Astrocyte (in vitro differentiated cells and primary cell): ENCODE data around the gene PAOX. TPM values are rescaled to one million over a fixed set of nuclear protein-coding genes. Genes with fewer than 3 reads are reported as not detected.

Experiments used
- DNase-seq: peaks from one replicate; pipeline ENCODE4 v3.0.0-alpha.2; 2010; ENCODE audit warnings: low read depth
- FAIRE-seq: peaks from 2 replicates; lab custom pipeline; 2011; peaks lifted over from hg19 to GRCh38; lab: Jason Lieb, UNC
- H2AFZ ChIP-seq: 2 replicates; pipeline ENCODE4 v1.6.0; 2012; ENCODE audit warnings: low read depth, low read length, inconsistent platforms
- H3K27ac ChIP-seq: 2 replicates; pipeline ENCODE4 v1.5.1; 2011; ENCODE audit warnings: low read depth, low read length, inconsistent platforms
- H3K27me3 ChIP-seq: 2 replicates; pipeline ENCODE4 v1.6.0; 2011; ENCODE audit warnings: low read length, inconsistent platforms; ENCODE audit not compliant: insufficient read depth
- H3K36me3 ChIP-seq: 2 replicates; pipeline ENCODE4 v1.5.1; 2011; ENCODE audit warnings: low read length, inconsistent platforms; ENCODE audit not compliant: insufficient read depth
- H3K4me1 ChIP-seq: 2 replicates; pipeline ENCODE4 v1.5.1; 2011; ENCODE audit warnings: low read length, inconsistent platforms; ENCODE audit not compliant: insufficient read depth
- H3K4me2 ChIP-seq: 2 replicates; pipeline ENCODE4 v1.6.0; 2012; ENCODE audit warnings: low read length, inconsistent platforms
- H3K4me3 ChIP-seq: 2 replicates; pipeline ENCODE4 v1.5.1; 2011; ENCODE audit warnings: low read depth, mild to moderate bottlenecking, low read length, inconsistent platforms; ENCODE audit not compliant: insufficient read depth
- H3K79me2 ChIP-seq: 2 replicates; pipeline ENCODE4 v1.6.0; 2012; ENCODE audit warnings: mild to moderate bottlenecking, low read length, inconsistent platforms; ENCODE audit not compliant: insufficient read depth
- H3K9ac ChIP-seq: 2 replicates; pipeline ENCODE4 v1.6.0; 2012; ENCODE audit warnings: mild to moderate bottlenecking, low read length, inconsistent platforms
- H3K9me3 ChIP-seq: 2 replicates; pipeline ENCODE4 v1.5.1; 2012; ENCODE audit warnings: low read depth, mild to moderate bottlenecking, low read length, inconsistent platforms; ENCODE audit not compliant: insufficient read depth
- H4K20me1 ChIP-seq: 2 replicates; pipeline ENCODE4 v1.6.0; 2012; ENCODE audit warnings: low read length, inconsistent platforms; ENCODE audit not compliant: insufficient read depth
- H3K27ac Mint-ChIP-seq: one replicate; pipeline ENCODE4 v1.8.0; 2021; ENCODE audit warnings: mild to moderate bottlenecking, mixed read lengths; ENCODE audit not compliant: unreplicated experiment
- H3K27me3 Mint-ChIP-seq: one replicate; pipeline ENCODE4 v1.8.0; 2021; ENCODE audit warnings: low read depth, mixed read lengths; ENCODE audit not compliant: unreplicated experiment
- H3K36me3 Mint-ChIP-seq: one replicate; pipeline ENCODE4 v1.8.0; 2021; ENCODE audit warnings: low read depth, mixed read lengths; ENCODE audit not compliant: unreplicated experiment
- H3K4me1 Mint-ChIP-seq: one replicate; pipeline ENCODE4 v1.8.0; 2021; ENCODE audit warnings: low read depth, mixed read lengths; ENCODE audit not compliant: unreplicated experiment
- H3K4me3 Mint-ChIP-seq: one replicate; pipeline ENCODE4 v1.8.0; 2021; ENCODE audit warnings: mild to moderate bottlenecking, moderate library complexity, mixed read lengths; ENCODE audit not compliant: unreplicated experiment
- H3K9me3 Mint-ChIP-seq: one replicate; pipeline ENCODE4 v1.8.0; 2021; ENCODE audit warnings: mild to moderate bottlenecking, mixed read lengths; ENCODE audit not compliant: unreplicated experiment
- CTCF ChIP-seq: IDR thresholded peaks from 2 replicates; pipeline ENCODE4 v1.5.1; 2011; ENCODE audit warnings: low read depth, mild to moderate bottlenecking, inconsistent platforms, low read length, moderate library complexity; ENCODE audit not compliant: insufficient read depth
- EZH2 ChIP-seq: IDR thresholded peaks from 2 replicates; pipeline ENCODE4 v1.6.1; 2012; ENCODE audit warnings: mild to moderate bottlenecking, low read length, inconsistent platforms; ENCODE audit not compliant: insufficient read depth
- total RNA-seq: library from RNA; stranded (reverse); gene quantifications from 2 replicates; pipeline ENCODE4 v1.2.1, GENCODE V29; 2021

PAOX gene
- total RNA-seq, 1 donor from 2014 or later = 7.9 TPM

- DNase-seq (no peak), FAIRE-seq (no peak)
- H3K27me3 ChIP-seq = no peaks in the 10 kb centered on the region
- H3K4me2 ChIP-seq = peak overlapping the region; percentile 86
- no peaks in the 10 kb centered on the region for H3K79me2 ChIP-seq
- peak overlapping the region; percentile 73 for H3K9ac ChIP-seq
- H3K27me3 Mint-ChIP-seq = peaks cover 8% of the 10 kb centered on the region
- H3K27ac ChIP-seq = no peak overlapping the region
- H3K4me1 ChIP-seq = peaks cover 7% of the 10 kb centered on the region
- H3K36me3 Mint-ChIP-seq = peaks cover 4% of the 10 kb centered on the region
- peak overlapping the region; percentile 56 for H3K4me3 ChIP-seq
- peaks cover under 1% of the 10 kb centered on the region for H3K9me3 Mint-ChIP-seq
- peak overlapping the region; percentile 67 for H3K4me3 Mint-ChIP-seq
- H3K4me1 Mint-ChIP-seq = no peaks in the 10 kb centered on the region
- no peaks in the 10 kb centered on the region for H4K20me1 ChIP-seq
- TF ChIP-seq EZH2 = no peak
- TF ChIP-seq CTCF = no peak
- H3K27ac Mint-ChIP-seq = no peak overlapping the region
- no peaks in the 10 kb centered on the region for H3K36me3 ChIP-seq
- H3K9me3 ChIP-seq = no peaks in the 10 kb centered on the region
- H2AFZ ChIP-seq = no peak overlapping the region
Measured at GRCh38 chr10:133379801-133380666, 972 bp downstream of the PAOX start.

- Mint-ChIP-seq H3K9me3 (no peaks in the 10 kb centered on the region), H3K36me3 (peaks cover 4% of the 10 kb centered on the region), H3K27me3 (peaks cover 2% of the 10 kb centered on the region), H3K4me3 (no peak overlapping the region), H3K27ac (no peak overlapping the region), H3K4me1 (no peaks in the 10 kb centered on the region)
- Histone ChIP-seq H3K79me2 (no peaks in the 10 kb centered on the region), H3K27ac (no peak overlapping the region), H2AFZ (no peak overlapping the region), H3K9ac (no peak overlapping the region), H3K27me3 (no peaks in the 10 kb centered on the region), H3K4me3 (no peak overlapping the region), H3K4me2 (no peak overlapping the region), H3K9me3 (no peaks in the 10 kb centered on the region), H3K36me3 (no peaks in the 10 kb centered on the region), H3K4me1 (peaks cover 7% of the 10 kb centered on the region), H4K20me1 (no peaks in the 10 kb centered on the region)
- DNase-seq (no peak), FAIRE-seq (no peak)
- TF ChIP-seq EZH2 (no peak), CTCF (no peak)
Measured at GRCh38 chr10:133381036-133381435, 2.0 kb downstream of the PAOX start.

- Histone ChIP-seq H4K20me1 (no peaks in the 10 kb centered on the region), H3K27me3 (no peaks in the 10 kb centered on the region), H3K4me3 (no peak overlapping the region), H3K27ac (no peak overlapping the region), H3K9me3 (no peaks in the 10 kb centered on the region), H3K4me1 (no peaks in the 10 kb centered on the region), H3K36me3 (no peaks in the 10 kb centered on the region), H3K9ac (no peak overlapping the region), H3K79me2 (no peaks in the 10 kb centered on the region), H2AFZ (no peak overlapping the region), H3K4me2 (no peak overlapping the region)
- FAIRE-seq (no peak), DNase-seq (no peak)
- Mint-ChIP-seq H3K4me1 (no peaks in the 10 kb centered on the region), H3K4me3 (no peak overlapping the region), H3K9me3 (no peaks in the 10 kb centered on the region), H3K27me3 (no peaks in the 10 kb centered on the region), H3K36me3 (peaks cover 8% of the 10 kb centered on the region), H3K27ac (no peak overlapping the region)
- TF ChIP-seq EZH2 (no peak), CTCF (no peak)
Measured at GRCh38 chr10:133383551-133383950, 4.5 kb downstream of the PAOX start.
